Heart left ventricle (tissue), 16 donors: ENCODE measurements around the gene NFIB. TPM values are rescaled to one million over a fixed set of nuclear protein-coding genes. Genes with fewer than 3 reads are reported as not detected.

Source experiments
- ATAC-seq, 4 donors: fragments of 200-7000 bp; cut with Tn5 transposase; one replicate each; pipeline ENCODE4 v1.9.1; 2020 to 2022; ENCODE audit warnings: moderate library complexity in 4 of 4, mild to moderate bottlenecking in 3 of 4, moderate number of reproducible peaks in 1 of 4
- DNase-seq, 5 donors: peaks; one replicate each; pipeline ENCODE4 v3.0.0-alpha.2; 2020
- H3K27ac ChIP-seq, 12 donors: fragments of 200-600 bp; sonication (generic) in 4 of 12; one replicate each; pipeline versions ENCODE4 v1.5.0 to v1.8.0; 2016 to 2022; ENCODE audit warnings: mild to moderate bottlenecking in 2 of 12
- H3K27me3 ChIP-seq, 9 donors: fragments of 200-600 bp; sonication (generic) in 2 of 9; one replicate each; pipeline versions ENCODE4 v1.5.1 to v1.8.0; 2016 to 2022; ENCODE audit warnings: mild to moderate bottlenecking in 3 of 9
- H3K36me3 ChIP-seq, 9 donors: fragments of 200-600 bp; sonication (generic) in 2 of 9; one replicate each; pipeline versions ENCODE4 v1.5.0 to v1.8.0; 2018 to 2022; ENCODE audit warnings: mild to moderate bottlenecking in 2 of 9
- H3K4me1 ChIP-seq, 12 donors: fragments of 200-600 bp; sonication (generic) in 4 of 12; one replicate each; pipeline versions ENCODE4 v1.5.0 to v1.8.0; 2016 to 2022; ENCODE audit warnings: mild to moderate bottlenecking in 3 of 12
- H3K4me3 ChIP-seq, 12 donors: fragments of 200-600 bp; sonication (generic) in 4 of 12; one replicate each; pipeline versions ENCODE4 v1.5.0 to v1.8.0; 2017 to 2022; ENCODE audit warnings: mild to moderate bottlenecking in 9 of 12, moderate library complexity in 4 of 12
- H3K9me3 ChIP-seq, 12 donors: fragments of 200-600 bp; sonication (generic) in 4 of 12; one replicate each; pipeline versions ENCODE4 v1.5.0 to v1.8.0; 2016 to 2022; ENCODE audit warnings: mild to moderate bottlenecking in 1 of 12
- CTCF ChIP-seq, 12 donors: fragments of 200-600 bp; sonication (generic) in 4 of 12; IDR thresholded peaks; one replicate each; pipeline versions ENCODE4 v1.5.0 to v1.8.0; 2018 to 2022; ENCODE audit warnings: antibody characterized with exemption in 12 of 12, mild to moderate bottlenecking in 5 of 12
- POLR2A ChIP-seq, 2 donors: fragments of 450-650 bp; IDR thresholded peaks; one replicate each; pipeline ENCODE4 v1.6.1; 2017; ENCODE audit warnings: antibody characterized with exemption in 2 of 2, mild to moderate bottlenecking in 2 of 2, moderate library complexity in 2 of 2
- WGBS, 4 donors: extraction: QIAGEN DNeasy Blood & Tissue Kit in 2 of 4; methylation state at CpG; one replicate each; pipeline versions ENCODE4 v1.1.5 to v1.1.7; 2013 to 2018; 5-methylcytosine and 5-hydroxymethylcytosine counted together
- intact Hi-C, 10 donors: fragments of 100-400 bp; cut with DNase I; formaldehyde crosslinking; loops; one replicate each; pipeline versions ENCODE4 v1.11.1 to v1.14.2; 2022
- polyA plus RNA-seq, 2 donors: library from polyadenylated mRNA; stranded (reverse); fragments of 200-250 nt; gene quantifications; one replicate each; pipeline ENCODE4 v1.2.3, GENCODE V29; 2013
- total RNA-seq, 9 donors: library from RNA; depleted of rRNA in 2 of 9; stranded (reverse); fragments of >200 nt in 2 of 9; fragmentation: NEBNext Ultra II Directional in 3 of 9; extraction: Animal tissue kit (Norgen Biotek cat#: 25700) in 3 of 9; gene quantifications; one replicate each; pipeline versions ENCODE4 v1.1.0 to v1.2.4, GENCODE V29; 2016 to 2023
- donor health status: ischemic (EF 13 %, LVEDD 7.1; RV severe dilation, severe dysfunction).
- donor health status: healthy with polysubstance abuse.
- donor health status: DM: no; HTN: yes; CAD: no.
- donor health status: DM: no; HTN: no; CAD: no.
- donor health status: ischemic (EF 25% LVEDD 6.9; RV normal size, moderate dysfunction).
- donor health status: ischemic (EF 25% LVEDD 5.7; RV mildly dilated, moderate dysfunction).
- donor health status: healthy.
- donor health status: DM: yes; HTN: yes; CAD: no.
- donor health status: ischemic (EF 35%, LVEDD 5.7; RV mildly dilated, moderate dysfunction).
- donor health status: nonischemic (EF 11% LVEDD 7.7; RV severe dilation, severe dysfunction).
- donor health status: DM: yes; HTN: yes; CAD: no.
- donor health status: PGD.
- donor health status: ischemic (EF 29% LVEDD 5.4; RV normal size, mild dysfunction).
- donor health status: nonischemic (EF 23%, LVEDD 6.1; RV moderate dilation, normal function).

The NFIB gene
- total and polyA plus RNA-seq, 11 donors: 24.5 to 148 (median 98.2) TPM

GRCh38 chr9:14119694-14120514 lies 194.0 kb downstream of the NFIB start:
- 74 to 83% (median 82%) methylated on average over 2 of the region's 2 CpGs for WGBS, 4 donors
- no peak for DNase-seq
- H3K36me3 ChIP-seq: peaks cover 0 to 98% (median 48%) of the 10 kb centered on the region in 9 donors
- TF ChIP-seq POLR2A (IDR thresholded peaks at IDR 0.05) (no peak), CTCF (IDR thresholded peaks at IDR 0.05) (no peak)
- ATAC-seq: no peak
- no peaks in the 10 kb centered on the region for H3K9me3 ChIP-seq
- no peak overlapping the region for H3K27ac ChIP-seq
- H3K4me1 ChIP-seq: no peaks in the 10 kb centered on the region
- intact Hi-C loops: loop anchor here in 1 of 10 donors (10.0 kb wide), 1 partner anchor 45 kb away; no protein-coding TSS in a partner anchor
- H3K4me3 ChIP-seq: no peak overlapping the region
- H3K27me3 ChIP-seq: no peaks in the 10 kb centered on the region

GRCh38 chr9:14112226-14112625 lies 201.7 kb downstream of the NFIB start:
- H3K4me3 ChIP-seq: no peak overlapping the region
- H3K27ac ChIP-seq: no peak overlapping the region
- intact Hi-C loops: loop anchor here in 1 of 10 donors (10.0 kb wide), 1 partner anchor 53 kb away; no protein-coding TSS in a partner anchor
- no peak for ATAC-seq
- H3K9me3 ChIP-seq: no peaks in the 10 kb centered on the region
- WGBS, 4 donors: 92 to 97% (median 94%) methylated on average over 6 of the region's 6 CpGs
- no peak for DNase-seq
- H3K36me3 ChIP-seq: peaks cover 0 to 87% (median 43%) of the 10 kb centered on the region in 9 donors
- H3K27me3 ChIP-seq: no peaks in the 10 kb centered on the region
- peaks cover 0 to 30% (median 7%) of the 10 kb centered on the region in 12 donors for H3K4me1 ChIP-seq
- TF ChIP-seq POLR2A (IDR thresholded peaks at IDR 0.05) (no peak), CTCF (IDR thresholded peaks at IDR 0.05) (no peak)

DNA sequence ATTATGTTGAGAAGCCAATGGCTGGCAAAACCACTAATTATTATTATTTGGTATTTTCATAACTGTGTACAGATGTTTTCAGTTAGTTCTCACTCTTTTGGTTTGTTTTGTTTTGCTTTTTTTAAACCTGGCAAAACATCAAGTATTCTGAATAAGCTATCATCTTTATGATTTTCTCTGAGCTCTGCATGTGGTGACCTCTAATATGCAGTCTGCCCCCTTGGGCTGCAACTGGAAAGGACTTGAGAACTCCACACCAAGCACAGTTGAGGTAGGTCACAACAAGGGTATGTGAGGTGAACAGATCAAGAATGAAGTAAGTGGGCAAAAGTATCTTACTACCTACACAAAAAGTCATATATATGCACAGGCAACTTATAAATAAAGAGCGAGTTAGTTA lies 202.2 kb downstream of the NFIB start:
- TF ChIP-seq CTCF (IDR thresholded peaks at IDR 0.05) (no peak), POLR2A (IDR thresholded peaks at IDR 0.05) (no peak)
- no peak for DNase-seq
- Histone ChIP-seq H3K36me3 (peaks cover 0 to 81% (median 38%) of the 10 kb centered on the region in 9 donors), H3K27ac (no peak overlapping the region), H3K9me3 (no peaks in the 10 kb centered on the region), H3K27me3 (no peaks in the 10 kb centered on the region), H3K4me1 (peaks cover 0 to 33% (median 7%) of the 10 kb centered on the region in 12 donors), H3K4me3 (no peak overlapping the region)
- WGBS, 4 donors: 90 to 97% (median 94%) methylated on average over 1 of the region's 1 CpG
- intact Hi-C loops: loop anchor here in 1 of 10 donors (10.0 kb wide), 1 partner anchor 53 kb away; no protein-coding TSS in a partner anchor
- ATAC-seq: no peak

GRCh38 chr9:14107977-14108376 lies 206.0 kb downstream of the NFIB start:
- H3K9me3 ChIP-seq: no peaks in the 10 kb centered on the region
- H3K4me3 ChIP-seq: no peak overlapping the region
- peak overlapping the region in 9 of 12 donors; percentile 18 to 68 (median 39) for H3K27ac ChIP-seq
- DNase-seq (no peak), ATAC-seq (peak; percentile 77 to 95 (median 94))
- no peaks in the 10 kb centered on the region for H3K27me3 ChIP-seq
- 19 to 37% (median 30%) methylated on average over 3 of the region's 3 CpGs for WGBS, 4 donors
- intact Hi-C loops: loop anchor here in 2 of 10 donors (10.0 kb wide), 2 partner anchors 663 to 673 kb away; no protein-coding TSS in a partner anchor
- TF ChIP-seq CTCF (IDR thresholded peaks at IDR 0.05) (no peak), POLR2A (IDR thresholded peaks at IDR 0.05) (no peak)
- H3K4me1 ChIP-seq: peaks cover 0 to 51% (median 7%) of the 10 kb centered on the region in 12 donors
- peaks cover 0 to 51% (median 12%) of the 10 kb centered on the region in 9 donors for H3K36me3 ChIP-seq
